ENCODE measurements around the gene PEX11A. TPM values are rescaled to one million over a fixed set of nuclear protein-coding genes. Genes with fewer than 3 reads are reported as not detected.
A peak's percentile ranks its signal among the peaks of the same experiment; 100 is the strongest.

Gene PEX11A
- 1 to 10 TPM; 2.4 to 2.8 TPM for total RNA-seq

- ChIA-PET POLR2A (no interaction called here), CTCF (no interaction called here)
- H3K27ac Mint-ChIP-seq, result peak within 1 kb of the TSS; percentile 64
- H3K4me3 Mint-ChIP-seq, result peak within 1 kb of the TSS; percentile 78
- H3K27me3 Mint-ChIP-seq, result no peaks in the 10 kb centered on the region
- H3K4me1 Mint-ChIP-seq, result peaks cover 17% of the 10 kb centered on the region
- no peaks in the 10 kb centered on the region for H3K36me3 Mint-ChIP-seq (ENCODE audit: low read depth)
- peak; percentile 82 for DNase-seq
- no peaks in the 10 kb centered on the region for H3K9me3 Mint-ChIP-seq
These were observed at the start of gene PEX11A, which contains the start of gene WDR93 for GRCh38 chr15:89690276-89691218. Gene PEX11A, minus strand, starts transcription at chr15:89690754. Its CDS starts 122 bp downstream, at chr15:89690632. Gene WDR93, plus strand, starts transcription at chr15:89690811. Its CDS starts 10,936 bp downstream, at chr15:89701747.

- CTCF ChIA-PET, result interaction anchor here (0.6 to 4.0 kb wide), 24 partner anchors 8 to 346 kb away, joined by 3 to 77 read pairs (median 4); partner anchors contain the start of genes ANPEP and MESP1
- Mint-ChIP-seq H3K27ac (no peak overlapping the region), H3K4me3 (no peak overlapping the region), H3K9me3 (no peaks in the 10 kb centered on the region), H3K4me1 (peaks cover 1% of the 10 kb centered on the region), H3K36me3 (ENCODE audit: low read depth) (no peaks in the 10 kb centered on the region), H3K27me3 (peaks cover 5% of the 10 kb centered on the region)
- POLR2A ChIA-PET, result interaction anchor here (1.0 to 1.6 kb wide), 3 partner anchors 11 to 154 kb away, joined by 4 read pairs; partner anchors contain the start of genes AP3S2 and MESP1
- peak; percentile 55 for DNase-seq
These were observed 49.6 kb upstream of the PEX11A start for GRCh38 chr15:89740137-89740536.

GRCh38 chr15:89735773-89736172 is 45.2 kb upstream of the PEX11A start:
- Mint-ChIP-seq H3K27ac (no peak overlapping the region), H3K27me3 (peaks cover 18% of the 10 kb centered on the region), H3K9me3 (no peaks in the 10 kb centered on the region), H3K4me3 (no peak overlapping the region), H3K4me1 (peaks cover 1% of the 10 kb centered on the region), H3K36me3 (ENCODE audit: low read depth) (no peaks in the 10 kb centered on the region)
- DNase-seq, result no peak
- ChIA-PET CTCF (interaction anchor here (1.0 kb wide), 1 partner anchor 139 kb away, joined by 3 read pairs; no protein-coding TSS in a partner anchor), POLR2A (no interaction called here)

- H3K4me1 Mint-ChIP-seq, result no peaks in the 10 kb centered on the region
- H3K36me3 Mint-ChIP-seq (ENCODE audit: low read depth), result no peaks in the 10 kb centered on the region
- H3K9me3 Mint-ChIP-seq, result no peaks in the 10 kb centered on the region
- no peak for DNase-seq
- ChIA-PET POLR2A (interaction anchor here (1.2 kb wide), 1 partner anchor 9 kb away, joined by 3 read pairs; no protein-coding TSS in a partner anchor), CTCF (interaction anchor here (0.9 to 1.4 kb wide), 6 partner anchors 7 to 150 kb away, joined by 3 to 5 read pairs (median 3); no protein-coding TSS in a partner anchor)
- H3K27me3 Mint-ChIP-seq, result peaks cover 18% of the 10 kb centered on the region
- no peak overlapping the region for H3K4me3 Mint-ChIP-seq
- H3K27ac Mint-ChIP-seq, result no peak overlapping the region
These were observed 42.1 kb upstream of the PEX11A start for GRCh38 chr15:89732451-89733172.

GRCh38 chr15:89731275-89731674 is 40.7 kb upstream of the PEX11A start:
- POLR2A ChIA-PET, result interaction anchor here (1.2 kb wide), 1 partner anchor 7 kb away, joined by 3 read pairs; no protein-coding TSS in a partner anchor

GRCh38 chr15:89728254-89728653 is 37.7 kb upstream of the PEX11A start:
- POLR2A ChIA-PET, result no interaction called here
- CTCF ChIA-PET, result interaction anchor here (0.5 to 1.8 kb wide), 2 partner anchors 12 to 250 kb away, joined by 3 to 12 read pairs; no protein-coding TSS in a partner anchor
- no peaks in the 10 kb centered on the region for H3K4me1 Mint-ChIP-seq
- no peak for DNase-seq
- H3K36me3 Mint-ChIP-seq (ENCODE audit: low read depth), result no peaks in the 10 kb centered on the region
- H3K27me3 Mint-ChIP-seq, result peaks cover 13% of the 10 kb centered on the region
- no peak overlapping the region for H3K27ac Mint-ChIP-seq
- H3K4me3 Mint-ChIP-seq, result no peak overlapping the region
- H3K9me3 Mint-ChIP-seq, result no peaks in the 10 kb centered on the region

More at GRCh38 chr15:89731275-89731674, 40.7 kb upstream of the PEX11A start:
- H3K36me3 Mint-ChIP-seq (ENCODE audit: low read depth), result no peaks in the 10 kb centered on the region
- H3K27ac Mint-ChIP-seq, result no peak overlapping the region
- no peak for DNase-seq
- no peaks in the 10 kb centered on the region for H3K9me3 Mint-ChIP-seq
- no peak overlapping the region for H3K4me3 Mint-ChIP-seq
- H3K4me1 Mint-ChIP-seq, result no peaks in the 10 kb centered on the region
- CTCF ChIA-PET, result interaction anchor here (1.1 to 1.4 kb wide), 4 partner anchors 9 to 152 kb away, joined by 3 to 5 read pairs (median 3); no protein-coding TSS in a partner anchor
- H3K27me3 Mint-ChIP-seq, result peaks cover 22% of the 10 kb centered on the region

- peaks cover 25% of the 10 kb centered on the region for H3K27me3 Mint-ChIP-seq
- CTCF ChIA-PET, result no interaction called here
- H3K9me3 Mint-ChIP-seq, result no peaks in the 10 kb centered on the region
- no peaks in the 10 kb centered on the region for H3K4me1 Mint-ChIP-seq
- no peak overlapping the region for H3K4me3 Mint-ChIP-seq
- H3K36me3 Mint-ChIP-seq (ENCODE audit: low read depth), result no peaks in the 10 kb centered on the region
- DNase-seq, result no peak
- no peak overlapping the region for H3K27ac Mint-ChIP-seq
- POLR2A ChIA-PET, result no interaction called here
These were observed 34.5 kb upstream of the PEX11A start for GRCh38 chr15:89725064-89725463.

GRCh38 chr15:89724621-89725020 is 34.1 kb upstream of the PEX11A start:
- no peaks in the 10 kb centered on the region for H3K9me3 Mint-ChIP-seq
- H3K36me3 Mint-ChIP-seq (ENCODE audit: low read depth), result no peaks in the 10 kb centered on the region
- no peak overlapping the region for H3K4me3 Mint-ChIP-seq
- peaks cover 25% of the 10 kb centered on the region for H3K27me3 Mint-ChIP-seq
- no peak for DNase-seq
- ChIA-PET POLR2A (no interaction called here), CTCF (no interaction called here)
- H3K4me1 Mint-ChIP-seq, result no peaks in the 10 kb centered on the region
- no peak overlapping the region for H3K27ac Mint-ChIP-seq

- no peaks in the 10 kb centered on the region for H3K36me3 Mint-ChIP-seq (ENCODE audit: low read depth)
- CTCF ChIA-PET, result no interaction called here
- no peak for DNase-seq
These were observed 32.5 kb upstream of the PEX11A start for GRCh38 chr15:89723031-89723430.

GRCh38 chr15:89714775-89715174 is 24.2 kb upstream of the PEX11A start:
- no peaks in the 10 kb centered on the region for H3K9me3 Mint-ChIP-seq
- no peaks in the 10 kb centered on the region for H3K36me3 Mint-ChIP-seq (ENCODE audit: low read depth)
- ChIA-PET POLR2A (no interaction called here), CTCF (no interaction called here)
- DNase-seq, result no peak
- H3K27ac Mint-ChIP-seq, result no peak overlapping the region
- peaks cover 7% of the 10 kb centered on the region for H3K27me3 Mint-ChIP-seq
- no peak overlapping the region for H3K4me3 Mint-ChIP-seq
- no peaks in the 10 kb centered on the region for H3K4me1 Mint-ChIP-seq

More at GRCh38 chr15:89723031-89723430, 32.5 kb upstream of the PEX11A start:
- Mint-ChIP-seq H3K27me3 (peaks cover 25% of the 10 kb centered on the region), H3K27ac (no peak overlapping the region), H3K9me3 (no peaks in the 10 kb centered on the region), H3K4me1 (no peaks in the 10 kb centered on the region), H3K4me3 (no peak overlapping the region)
- POLR2A ChIA-PET, result no interaction called here

GRCh38 chr15:89707577-89707976 is 17.0 kb upstream of the PEX11A start:
- ChIA-PET POLR2A (no interaction called here), CTCF (no interaction called here)
- DNase-seq, result no peak
- Mint-ChIP-seq H3K27me3 (peaks cover 30% of the 10 kb centered on the region), H3K4me3 (no peak overlapping the region), H3K4me1 (no peaks in the 10 kb centered on the region), H3K36me3 (ENCODE audit: low read depth) (no peaks in the 10 kb centered on the region), H3K9me3 (no peaks in the 10 kb centered on the region), H3K27ac (no peak overlapping the region)

- Mint-ChIP-seq H3K36me3 (ENCODE audit: low read depth) (no peaks in the 10 kb centered on the region), H3K27ac (no peak overlapping the region), H3K27me3 (peaks cover 43% of the 10 kb centered on the region), H3K9me3 (no peaks in the 10 kb centered on the region), H3K4me3 (no peak overlapping the region), H3K4me1 (no peaks in the 10 kb centered on the region)
- POLR2A ChIA-PET, result no interaction called here
- CTCF ChIA-PET, result no interaction called here
- no peak for DNase-seq
These were observed 13.9 kb upstream of the PEX11A start for GRCh38 chr15:89704411-89704810.

GRCh38 chr15:89695198-89695597 is 4.6 kb upstream of the PEX11A start:
- CTCF ChIA-PET, result interaction anchor here (0.7 to 1.3 kb wide), 2 partner anchors 45 to 65 kb away, joined by 4 read pairs; no protein-coding TSS in a partner anchor
- no peak for DNase-seq
- Mint-ChIP-seq H3K9me3 (no peaks in the 10 kb centered on the region), H3K27ac (no peak overlapping the region), H3K27me3 (peaks cover 11% of the 10 kb centered on the region), H3K4me1 (peaks cover 12% of the 10 kb centered on the region), H3K4me3 (no peak overlapping the region), H3K36me3 (ENCODE audit: low read depth) (no peaks in the 10 kb centered on the region)
- POLR2A ChIA-PET, result no interaction called here
